Adrenal gland (tissue), 12 donors: ENCODE results near the gene PDPR. TPM values are rescaled to one million over a fixed set of nuclear protein-coding genes. Genes with fewer than 3 reads are reported as not detected.
"Not testable (repeated sequence)": the region's sequence is repeated elsewhere in the genome, so short reads cannot be mapped to it uniquely, and the experiment has no call there.

Experiments used
- DNase-seq, 7 donors: peaks; one replicate each; pipeline ENCODE4 v3.0.0-alpha.2; 2019 to 2020
- H3K27ac ChIP-seq, 5 donors: fragments of 200-600 bp; sonication (generic) in 4 of 5; 1 replicate in 3 of 5; 2 replicates in 2 of 5; pipeline versions ENCODE4 v1.5.1 to v1.8.0; 2016 to 2020; ENCODE audit warnings: mild to moderate bottlenecking in 1 of 5
- H3K27me3 ChIP-seq: fragments of 200-600 bp; 2 replicates; pipeline ENCODE4 v1.8.0; 2021
- H3K36me3 ChIP-seq, 2 donors: fragments of 200-600 bp; replicated peaks in 1 of 2; 1 replicate in 1 of 2; 2 replicates in 1 of 2; pipeline versions ENCODE4 v1.5.1 to v1.8.0; 2018 to 2022
- H3K4me1 ChIP-seq, 2 donors: fragments of 200-600 bp; replicated peaks in 1 of 2; 1 replicate in 1 of 2; 2 replicates in 1 of 2; pipeline versions ENCODE4 v1.5.1 to v1.8.0; 2018 to 2021
- H3K4me3 ChIP-seq, 4 donors: fragments of 200-600 bp; sonication (generic) in 3 of 4; one replicate each; pipeline ENCODE4 v1.5.1; 2016 to 2018
- H3K9me3 ChIP-seq, 3 donors: fragments of 200-600 bp; sonication (generic) in 1 of 3; replicated peaks in 1 of 3; 1 replicate in 2 of 3; 2 replicates in 1 of 3; pipeline versions ENCODE4 v1.5.1 to v1.8.0; 2016 to 2021
- WGBS, 4 donors: extraction: QIAGEN DNeasy Blood & Tissue Kit in 2 of 4; methylation state at CpG; one replicate each; pipeline versions ENCODE4 v1.1.5 to v1.1.7; 2013 to 2017; 5-methylcytosine and 5-hydroxymethylcytosine counted together
- intact Hi-C, 2 donors: fragments of 100-400 bp; cut with DNase I; formaldehyde crosslinking; loops; one replicate each; pipeline versions ENCODE4 v1.14.1 to v1.15.0; 2022 to 2023
- polyA plus RNA-seq, 3 donors: library from polyadenylated mRNA; stranded (reverse); fragments of 200-250 nt in 2 of 3; fragments of 350-450 nt in 1 of 3; fragmentation: Illumina TruSeq in 1 of 3; extraction: RNeasy Lipid Tissue Mini Kit (QIAGEN cat#74804) in 1 of 3; gene quantifications; one replicate each; pipeline ENCODE4 v1.2.3, GENCODE V29; 2013 to 2014
- total RNA-seq, 9 donors: library from RNA; depleted of rRNA in 4 of 9; stranded (reverse); fragments of >200 nt in 4 of 9; fragments of 120-200 nt in 1 of 9; fragmentation: NEBNext Ultra II Directional in 1 of 9; extraction: Animal tissue kit (Norgen Biotek cat#: 25700) in 1 of 9; gene quantifications; one replicate each; pipeline versions ENCODE4 v1.1.0 to v1.2.4, GENCODE V29; 2013 to 2023
- donor health status: healthy with polysubstance abuse.
- donor health status: Bipolar disorder and iron deficiency.
- donor health status: DM: yes; HTN: yes; CAD: no.
- donor health status: DM: no; HTN: no; CAD: no.
- donor health status: DM: no; HTN: no; CAD: no.
- donor health status: DM: yes; HTN: yes; CAD: no.

The PDPR gene
- total and polyA plus RNA-seq, 12 donors, result 8.2 to 58.7 (median 25.3) TPM

DNA sequence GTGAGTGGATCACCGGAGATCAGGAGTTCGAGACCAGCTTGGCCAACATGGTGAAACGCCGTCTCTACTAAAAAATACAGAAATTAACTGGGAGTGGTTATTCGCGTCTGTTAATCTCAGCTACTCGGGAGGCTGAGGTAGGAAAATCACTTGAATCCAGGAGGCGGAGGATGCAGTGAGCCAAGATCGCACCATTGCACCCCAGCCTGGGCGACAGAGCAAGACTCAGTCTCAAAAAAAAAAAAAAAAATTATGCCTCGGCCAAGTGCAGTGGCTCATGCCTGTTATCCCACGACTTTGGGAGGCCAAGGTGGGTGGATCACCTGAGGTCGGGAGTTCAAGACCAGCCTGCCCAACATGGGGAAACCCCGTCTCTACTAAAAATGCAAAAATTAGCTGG, 9.7 kb downstream of the PDPR start:
- H3K4me1 ChIP-seq, H3K4me3 ChIP-seq, H3K27me3 ChIP-seq, DNase-seq, H3K27ac ChIP-seq, intact Hi-C loops, H3K9me3 ChIP-seq: not testable (repeated sequence)
- WGBS, 4 donors, result 86 to 93% (median 90%) methylated on average over 14 of the region's 14 CpGs
- peaks cover 0 to 58% of the 10 kb centered on the region in 2 donors for H3K36me3 ChIP-seq

DNA sequence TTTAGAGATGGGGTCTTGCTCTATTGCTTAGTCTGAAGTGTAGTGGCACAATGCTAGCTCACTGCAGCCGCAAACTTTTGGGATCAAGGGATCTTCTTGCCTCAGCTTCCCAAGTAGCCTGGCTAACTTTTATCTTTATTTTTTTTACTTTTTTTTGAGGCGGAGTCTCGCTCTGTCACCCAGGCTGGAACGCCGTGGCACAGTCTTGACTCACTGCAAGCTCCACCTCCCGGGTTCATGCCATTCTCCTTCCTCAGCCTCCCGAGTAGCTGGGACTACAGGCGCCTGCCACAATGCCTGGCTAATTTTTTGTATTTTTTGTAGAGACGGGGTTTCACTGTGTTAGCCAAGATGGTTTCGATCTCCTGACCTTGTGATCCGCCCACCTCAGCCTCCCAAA, 12.1 kb downstream of the PDPR start:
- H3K9me3 ChIP-seq, H3K27ac ChIP-seq, intact Hi-C loops, H3K27me3 ChIP-seq, H3K4me3 ChIP-seq, H3K4me1 ChIP-seq, DNase-seq: not testable (repeated sequence)
- 84 to 97% (median 91%) methylated on average over 11 of the region's 11 CpGs for WGBS, 4 donors
- H3K36me3 ChIP-seq, result peaks cover 0 to 78% of the 10 kb centered on the region in 2 donors

DNA sequence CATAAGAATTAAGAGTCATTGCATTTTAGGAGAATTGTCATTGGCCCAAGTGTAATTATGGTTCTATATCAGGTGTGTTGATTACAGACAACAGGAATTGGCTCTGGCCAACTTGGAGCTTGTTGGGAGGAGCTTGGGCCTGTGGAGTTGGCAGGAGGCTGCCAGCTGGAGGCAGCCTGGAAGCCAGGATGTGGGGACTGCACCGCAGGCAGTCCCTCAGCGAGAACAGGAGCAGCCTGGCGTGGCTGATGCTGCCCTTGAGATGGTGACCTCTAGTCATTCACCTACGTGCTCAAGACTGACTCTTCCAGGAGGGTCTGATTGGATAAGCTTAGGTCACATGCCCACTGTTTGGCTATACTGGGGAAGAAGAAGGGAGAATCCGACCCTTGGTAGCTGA, 13.6 kb downstream of the PDPR start:
- intact Hi-C loops, H3K27ac ChIP-seq, H3K9me3 ChIP-seq, H3K4me3 ChIP-seq, H3K4me1 ChIP-seq, H3K27me3 ChIP-seq, DNase-seq: not testable (repeated sequence)
- peaks cover 0 to 77% of the 10 kb centered on the region in 2 donors for H3K36me3 ChIP-seq
- WGBS, 4 donors, result 73 to 88% (median 83%) methylated on average over 5 of the region's 5 CpGs

DNA sequence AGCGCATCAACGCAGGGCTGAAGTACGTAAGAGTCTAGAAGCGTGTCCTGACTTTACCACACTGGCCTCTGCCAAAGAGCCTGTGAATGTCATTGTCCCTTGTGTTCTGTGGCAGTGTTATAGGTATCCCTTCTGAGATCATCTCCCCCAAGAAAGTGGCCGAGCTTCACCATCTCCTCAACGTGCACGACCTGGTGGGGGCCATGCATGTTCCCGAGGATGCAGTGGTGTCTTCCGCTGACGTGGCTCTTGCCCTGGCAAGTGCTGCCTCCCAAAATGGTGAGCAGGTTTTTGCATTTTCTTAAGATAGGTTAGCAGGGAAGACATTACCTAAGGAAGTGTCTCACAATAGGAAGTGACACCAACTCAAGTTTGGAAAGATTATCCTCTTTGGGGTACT, 14.7 kb downstream of the PDPR start:
- intact Hi-C loops, result not testable (repeated sequence)

DNA sequence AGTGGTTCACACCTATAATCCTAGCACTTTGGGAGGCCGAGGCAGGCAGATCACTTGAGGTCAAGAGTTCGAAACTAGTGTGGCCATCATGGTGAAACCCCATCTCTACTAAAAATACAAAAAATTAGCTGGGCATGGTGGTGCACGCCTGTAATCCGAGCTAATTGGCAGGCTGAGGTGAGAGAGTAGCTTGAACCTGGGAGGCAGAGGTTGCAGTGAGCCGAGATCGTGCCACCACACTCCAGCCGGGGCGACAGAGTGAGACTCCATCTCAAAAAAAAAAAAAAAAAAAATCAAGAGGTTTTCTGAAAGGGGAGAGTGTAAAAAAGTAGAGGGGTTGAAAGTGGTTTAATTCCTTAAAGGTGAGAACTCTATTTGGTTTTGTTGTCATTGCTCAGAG, 21.7 kb downstream of the PDPR start:
- intact Hi-C loops, H3K27ac ChIP-seq: not testable (repeated sequence)
- peaks cover 0 to 85% of the 10 kb centered on the region in 2 donors for H3K36me3 ChIP-seq

More for the DNA sequence above, 14.7 kb downstream of the PDPR start:
- H3K27ac ChIP-seq, H3K4me3 ChIP-seq, H3K9me3 ChIP-seq, H3K4me1 ChIP-seq, H3K27me3 ChIP-seq, DNase-seq: not testable (repeated sequence)
- peaks cover 0 to 77% of the 10 kb centered on the region in 2 donors for H3K36me3 ChIP-seq
- WGBS, 4 donors, result 93 to 100% (median 94%) methylated on average over 1 to 6 of the region's 10 CpGs

DNA sequence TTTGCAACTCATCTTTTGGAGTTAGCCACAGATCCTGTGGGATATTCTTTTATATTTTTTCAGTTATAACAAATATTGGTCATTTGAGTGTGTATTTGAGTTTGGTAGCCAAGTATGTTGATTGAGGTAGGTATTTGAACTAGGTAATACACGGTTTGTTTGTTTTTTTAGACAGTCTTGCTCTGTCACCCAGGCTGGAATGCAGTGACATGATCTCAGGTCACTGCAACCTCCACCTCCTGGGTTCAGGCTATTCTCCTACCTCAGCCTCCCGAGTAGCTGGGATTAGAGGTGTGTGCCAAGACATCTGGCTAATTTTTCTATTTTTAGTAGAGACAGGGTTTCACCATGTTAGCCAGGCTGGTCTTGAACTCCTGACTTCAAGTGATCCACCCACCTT, 22.5 kb downstream of the PDPR start:
- H3K4me1 ChIP-seq, intact Hi-C loops, H3K27me3 ChIP-seq, H3K27ac ChIP-seq, DNase-seq, H3K4me3 ChIP-seq, H3K9me3 ChIP-seq: not testable (repeated sequence)
- H3K36me3 ChIP-seq, result peaks cover 0 to 92% of the 10 kb centered on the region in 2 donors
- WGBS, 4 donors, result 63 to 83% (median 77%) methylated on average over 2 of the region's 2 CpGs

More for the DNA sequence above, 21.7 kb downstream of the PDPR start:
- 93 to 96% (median 95%) methylated on average over 8 of the region's 8 CpGs for WGBS, 4 donors
- H3K27me3 ChIP-seq, H3K9me3 ChIP-seq, DNase-seq, H3K4me1 ChIP-seq, H3K4me3 ChIP-seq: not testable (repeated sequence)

DNA sequence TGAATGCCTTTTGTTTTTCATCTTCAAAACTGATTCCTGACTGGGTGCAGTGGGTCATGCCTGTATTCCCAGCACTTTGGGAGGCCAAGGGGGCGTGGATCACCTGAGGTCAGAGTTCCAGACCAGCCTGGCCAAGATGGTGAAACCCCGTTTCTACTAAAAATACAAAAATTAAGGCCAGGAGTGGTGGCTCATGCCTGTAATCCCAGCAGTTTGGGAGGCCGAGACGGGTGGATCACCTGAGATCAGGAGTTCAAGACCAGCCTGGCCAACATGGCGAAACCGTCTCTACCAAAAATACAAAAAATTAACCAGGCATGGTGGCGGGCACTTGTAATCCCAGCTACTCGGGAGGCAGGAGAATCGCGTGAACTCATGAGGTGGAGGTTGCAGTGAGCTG, 28.6 kb downstream of the PDPR start:
- peaks cover 0 to 76% of the 10 kb centered on the region in 2 donors for H3K36me3 ChIP-seq
- intact Hi-C loops, DNase-seq, H3K27ac ChIP-seq, H3K4me1 ChIP-seq, H3K9me3 ChIP-seq, H3K27me3 ChIP-seq, H3K4me3 ChIP-seq: not testable (repeated sequence)
- 84 to 95% (median 94%) methylated on average over 10 of the region's 10 CpGs for WGBS, 4 donors

DNA sequence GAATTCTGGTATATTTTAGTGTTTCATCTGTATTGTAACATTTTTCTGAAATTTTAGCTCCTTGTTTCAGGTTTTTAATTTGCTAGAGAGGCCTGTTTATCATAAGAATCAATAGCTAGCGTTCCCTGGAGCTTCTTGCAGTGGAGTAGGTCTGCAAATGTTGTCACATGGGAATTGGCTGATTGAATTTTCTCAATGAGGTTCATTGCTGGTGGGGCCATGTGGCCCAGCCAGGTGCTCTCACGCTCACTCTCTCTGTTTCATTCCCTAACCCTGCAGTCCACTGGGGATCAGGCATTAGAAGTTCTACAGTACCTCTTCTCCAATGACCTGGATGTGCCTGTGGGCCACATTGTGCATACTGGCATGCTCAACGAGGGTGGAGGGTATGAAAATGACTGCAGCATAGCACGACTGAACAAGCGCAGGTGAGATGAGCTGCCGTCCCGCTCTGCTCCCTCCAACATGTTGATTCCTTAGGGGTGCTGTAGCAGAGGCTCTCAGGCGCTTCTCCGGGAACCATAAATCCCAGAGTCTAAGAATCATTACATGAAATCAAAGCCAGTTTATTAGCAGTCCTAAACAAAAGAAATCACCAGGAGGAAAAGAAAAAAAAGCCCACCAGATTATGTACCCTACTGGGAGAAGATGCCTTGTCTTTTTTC, 29.2 kb downstream of the PDPR start:
- H3K9me3 ChIP-seq, intact Hi-C loops, DNase-seq, H3K4me1 ChIP-seq, H3K27ac ChIP-seq, H3K4me3 ChIP-seq, H3K27me3 ChIP-seq: not testable (repeated sequence)
- 76 to 86% (median 77%) methylated on average over 8 to 9 of the region's 9 CpGs for WGBS, 4 donors
- peaks cover 0 to 77% of the 10 kb centered on the region in 2 donors for H3K36me3 ChIP-seq

DNA sequence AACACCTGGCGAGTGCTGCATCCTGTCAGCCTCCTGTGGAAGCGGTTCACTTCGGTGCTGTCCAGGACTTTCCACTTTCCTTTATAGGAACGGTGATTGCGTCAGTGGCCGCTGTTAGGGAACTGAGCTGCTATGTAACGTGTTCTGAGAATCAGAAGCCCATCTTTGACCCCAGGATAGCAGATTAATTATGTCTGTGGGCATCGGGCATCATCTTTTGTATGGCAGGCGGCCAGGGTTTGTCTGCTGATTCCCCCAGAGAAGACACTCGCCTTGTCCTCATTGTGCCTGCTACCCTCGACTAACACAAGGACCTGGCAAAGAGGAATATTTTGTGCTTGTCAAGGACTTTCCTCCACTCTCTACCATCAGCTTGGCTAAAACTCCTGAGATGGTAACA, 33.7 kb downstream of the PDPR start:
- intact Hi-C loops, H3K9me3 ChIP-seq, DNase-seq, H3K27me3 ChIP-seq, H3K4me3 ChIP-seq, H3K27ac ChIP-seq, H3K4me1 ChIP-seq: not testable (repeated sequence)
- 65 to 82% (median 71%) methylated on average over 3 to 11 of the region's 11 CpGs for WGBS, 4 donors
- H3K36me3 ChIP-seq, result peaks cover 0 to 69% of the 10 kb centered on the region in 2 donors

DNA sequence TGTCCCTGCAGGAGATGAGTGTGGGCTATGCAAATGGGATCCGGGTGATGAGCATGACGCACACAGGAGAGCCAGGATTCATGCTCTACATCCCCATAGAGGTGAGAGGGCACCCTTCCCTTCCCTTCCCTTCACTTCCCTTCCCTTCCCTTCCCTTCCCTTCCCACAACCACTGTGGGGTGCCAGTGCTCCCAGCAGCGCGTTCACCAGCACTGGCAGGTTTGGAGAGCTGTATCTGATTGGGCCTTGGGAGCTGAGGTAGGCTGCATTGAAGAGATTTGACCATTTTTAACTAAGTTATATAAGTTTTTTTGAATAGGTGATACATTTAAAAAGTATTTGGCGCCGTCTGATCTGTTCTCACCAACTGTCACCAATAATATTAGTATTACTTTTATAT, 34.3 kb downstream of the PDPR start:
- H3K9me3 ChIP-seq, H3K4me3 ChIP-seq, H3K27me3 ChIP-seq, DNase-seq, intact Hi-C loops, H3K27ac ChIP-seq, H3K4me1 ChIP-seq: not testable (repeated sequence)
- 92 to 98% (median 96%) methylated on average over 5 to 6 of the region's 6 CpGs for WGBS, 4 donors
- peaks cover 0 to 69% of the 10 kb centered on the region in 2 donors for H3K36me3 ChIP-seq

DNA sequence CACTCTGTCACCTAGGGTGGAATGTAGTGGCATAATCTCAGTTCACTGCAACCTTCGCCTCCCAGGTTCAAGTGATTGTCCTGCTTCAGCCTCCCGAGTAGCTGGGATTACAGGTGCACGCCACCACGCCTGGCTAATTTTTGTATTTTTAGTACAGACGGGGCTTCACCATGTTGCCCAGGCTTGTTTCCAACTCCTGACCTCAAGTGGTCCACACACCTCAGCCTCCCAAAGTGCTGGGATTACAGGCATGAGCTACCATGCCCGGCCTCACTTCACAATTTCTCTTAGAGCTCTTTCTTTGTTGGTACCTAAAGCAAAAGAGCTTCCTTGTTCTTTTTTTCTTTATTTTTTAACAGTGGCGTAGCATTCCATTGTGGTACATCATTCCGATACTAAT, 35.2 kb downstream of the PDPR start:
- intact Hi-C loops, H3K4me3 ChIP-seq: not testable (repeated sequence)
- WGBS, 4 donors, result 92 to 96% (median 94%) methylated on average over 8 of the region's 8 CpGs

More for the DNA sequence above, 35.2 kb downstream of the PDPR start:
- not testable (repeated sequence) for H3K4me1 ChIP-seq, H3K27me3 ChIP-seq, DNase-seq, H3K27ac ChIP-seq, H3K9me3 ChIP-seq
- H3K36me3 ChIP-seq, result peaks cover 0 to 72% of the 10 kb centered on the region in 2 donors
